MG63 (cell line): ENCODE measurements around the gene NIT1. TPM values are rescaled to one million over a fixed set of nuclear protein-coding genes. Genes with fewer than 3 reads are reported as not detected.
A peak's percentile ranks its signal among the peaks of the same experiment; 100 is the strongest.
"Not testable (repeated sequence)": the region's sequence is repeated elsewhere in the genome, so short reads cannot be mapped to it uniquely, and the experiment has no call there.

Experiments
- DNase-seq: peaks from one replicate; pipeline ENCODE4 v3.0.0-alpha.2; 2020
- H3K27me3 ChIP-seq: fragments of 250-450 bp; sonication (Bioruptor Pico); 2 replicates; pipeline ENCODE4 v1.5.1; 2020; ENCODE audit warnings: mild to moderate bottlenecking, moderate library complexity
- H3K36me3 ChIP-seq: fragments of 250-450 bp; sonication (Bioruptor Pico); 2 replicates; pipeline ENCODE4 v1.5.1; 2020; ENCODE audit warnings: mild to moderate bottlenecking, moderate library complexity
- H3K4me3 ChIP-seq: fragments of 250-450 bp; sonication (Bioruptor Pico); 2 replicates; pipeline ENCODE4 v1.5.1; 2020; ENCODE audit warnings: mild to moderate bottlenecking, moderate library complexity
- H3K9me3 ChIP-seq: fragments of 250-450 bp; sonication (Bioruptor Pico); 2 replicates; pipeline ENCODE4 v1.5.1; 2020; ENCODE audit warnings: mild to moderate bottlenecking, moderate library complexity
- total RNA-seq: library from RNA; depleted of rRNA; stranded (reverse); fragments of >200 nt; shearing (Covaris generic); gene quantifications from 2 replicates; pipeline ENCODE4 v1.2.3, GENCODE V29; 2014; ENCODE audit warnings: low replicate concordance

The NIT1 gene
- total RNA-seq, 1 experiment from 2014 or later = 14.1 TPM

DNA sequence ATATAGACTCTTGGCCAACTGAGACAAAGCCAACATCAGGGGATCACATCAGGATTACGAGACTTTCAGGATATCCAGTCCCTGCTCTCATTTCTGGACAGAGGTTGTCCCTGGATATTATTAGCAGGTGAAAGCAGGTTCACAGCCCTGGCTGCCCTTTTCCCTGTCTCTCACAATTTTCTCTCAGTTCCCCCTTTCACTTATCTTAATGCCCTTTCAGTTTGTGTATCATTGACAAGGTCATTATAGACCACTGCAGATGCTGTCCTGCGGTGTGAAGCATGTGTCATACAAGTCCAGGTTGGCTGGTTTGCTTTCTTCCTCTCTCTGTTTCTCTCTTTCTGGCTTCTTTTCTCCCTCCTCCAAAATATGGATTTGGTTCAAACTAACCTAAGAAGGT lies 21.9 kb upstream of the NIT1 start:
- H3K4me3 ChIP-seq = no peak overlapping the region

DNA sequence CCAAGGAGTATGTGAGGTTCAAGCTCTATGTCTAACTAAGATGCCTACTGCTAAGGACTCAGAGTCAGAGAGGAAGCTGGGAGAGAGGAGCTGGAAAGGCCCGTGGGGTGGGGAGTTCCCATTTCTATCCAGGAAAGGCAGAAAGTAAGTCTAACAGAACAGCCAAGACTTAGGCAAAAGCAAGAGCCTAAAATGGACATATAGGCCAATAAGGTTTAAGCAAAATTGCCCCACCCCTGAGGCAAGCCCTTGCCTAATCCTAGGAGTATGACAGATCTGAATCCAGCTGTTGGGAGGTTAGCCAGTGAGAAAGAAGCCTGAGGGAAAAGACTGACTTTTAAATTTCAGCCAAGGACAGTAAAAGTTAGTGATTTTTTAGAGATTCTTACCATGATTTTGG lies 21.4 kb upstream of the NIT1 start:
- no peaks in the 10 kb centered on the region for H3K27me3 ChIP-seq
- H3K36me3 ChIP-seq = peaks cover 26% of the 10 kb centered on the region
- DNase-seq = peak; percentile 56
- H3K9me3 ChIP-seq = no peaks in the 10 kb centered on the region
- H3K4me3 ChIP-seq = no peak overlapping the region

More for the DNA sequence above, 21.9 kb upstream of the NIT1 start:
- Histone ChIP-seq H3K9me3 (no peaks in the 10 kb centered on the region), H3K27me3 (no peaks in the 10 kb centered on the region), H3K36me3 (peaks cover 22% of the 10 kb centered on the region)
- DNase-seq = no peak

DNA sequence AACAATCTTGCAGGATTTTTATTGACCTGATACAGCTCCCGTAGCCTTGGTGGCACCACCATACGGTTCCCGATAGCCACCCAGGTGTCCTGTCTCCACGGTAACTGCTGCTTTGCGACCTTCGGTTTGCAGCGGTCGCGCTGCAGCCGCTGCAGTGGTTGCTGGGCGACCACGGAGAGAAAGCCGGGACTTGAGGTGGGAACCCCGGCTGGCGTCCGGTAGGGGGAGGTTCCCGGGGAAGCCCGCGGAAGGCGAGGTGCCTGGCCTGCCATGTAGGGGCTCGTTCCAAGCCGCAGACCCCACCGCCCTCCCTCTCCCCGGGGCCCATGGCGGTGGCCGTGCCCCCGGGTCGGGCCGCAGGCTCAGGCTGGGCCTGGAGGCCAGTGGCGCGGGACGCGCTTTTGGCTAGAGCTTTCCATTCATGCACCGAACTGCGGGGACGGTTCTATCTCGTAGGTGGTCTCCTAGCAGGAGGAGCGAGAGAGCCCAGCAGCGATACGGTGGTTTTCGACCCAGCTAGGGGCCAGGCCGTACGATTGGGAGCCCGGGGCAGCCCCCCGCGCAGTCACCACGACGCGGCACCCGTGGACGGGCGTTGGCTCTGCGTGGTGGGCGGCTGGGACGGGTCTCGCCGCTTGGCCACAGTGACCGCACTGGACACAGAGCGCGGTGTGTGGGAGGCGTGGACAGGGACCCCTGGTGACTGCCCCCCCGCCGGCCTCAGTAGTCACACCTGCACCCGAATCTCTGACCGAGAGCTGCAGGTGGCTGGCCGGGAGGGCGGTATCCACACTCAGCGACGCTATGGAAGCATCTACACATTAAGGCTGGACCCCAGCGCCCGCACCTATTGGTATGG lies 19.5 kb upstream of the NIT1 start, which contains the start of gene KLHDC9:
Gene KLHDC9 (plus strand): TSS at position 152 of the 859 bp plus-strand sequence. CDS start 175 bp downstream, at position 327.
- H3K9me3 ChIP-seq = no peaks in the 10 kb centered on the region
- H3K4me3 ChIP-seq = no peak within 1 kb of the TSS
- peaks cover 37% of the 10 kb centered on the region for H3K36me3 ChIP-seq
- DNase-seq = no peak
- H3K27me3 ChIP-seq = no peaks in the 10 kb centered on the region

- Histone ChIP-seq H3K36me3 (peaks cover 42% of the 10 kb centered on the region), H3K4me3 (no peak overlapping the region), H3K27me3 (no peaks in the 10 kb centered on the region), H3K9me3 (no peaks in the 10 kb centered on the region)
- DNase-seq = no peak
These were observed 18.7 kb upstream of the NIT1 start for GRCh38 chr1:161099090-161099802.

DNA sequence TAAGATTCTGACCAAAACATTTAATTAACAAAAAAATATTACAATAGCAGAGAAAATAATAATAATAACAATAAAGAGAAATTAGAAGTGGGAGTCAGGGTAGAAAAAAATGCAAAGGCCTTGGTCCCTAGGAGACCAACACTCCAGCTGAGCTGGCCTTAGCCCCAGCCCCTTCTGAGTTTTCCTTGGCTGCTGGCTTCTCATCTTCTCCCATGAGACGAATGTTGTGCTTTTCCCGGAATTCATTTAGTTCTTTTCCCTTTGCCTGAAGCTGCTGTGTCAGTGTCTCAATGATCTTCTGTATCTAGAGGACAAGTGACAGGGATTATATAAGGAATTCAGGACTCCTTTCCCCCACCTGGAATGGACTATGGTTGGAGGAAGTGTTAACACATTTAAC lies 17.3 kb upstream of the NIT1 start:
- H3K36me3 ChIP-seq = peaks cover 46% of the 10 kb centered on the region
- no peaks in the 10 kb centered on the region for H3K9me3 ChIP-seq
- H3K27me3 ChIP-seq = no peaks in the 10 kb centered on the region
- H3K4me3 ChIP-seq = no peak overlapping the region
- DNase-seq = no peak

DNA sequence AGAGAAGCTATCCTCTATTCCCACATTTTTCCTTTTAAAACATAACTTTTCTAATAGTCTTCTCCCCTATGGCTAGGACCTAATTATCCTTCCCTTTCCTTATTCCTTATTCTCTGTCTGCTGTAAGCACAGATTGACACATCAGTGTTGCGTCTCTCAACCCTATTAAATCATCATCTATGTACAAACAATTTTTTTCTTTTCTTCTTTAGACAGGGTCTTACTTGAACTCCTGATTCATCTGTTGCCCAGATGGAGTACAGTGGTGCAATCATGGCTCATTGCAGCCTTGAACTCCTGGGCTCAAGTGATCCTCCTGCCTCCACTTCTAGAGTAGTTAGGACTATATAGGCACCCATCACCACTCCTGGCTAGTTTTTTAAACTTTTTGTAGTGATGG lies 11.5 kb upstream of the NIT1 start:
- Histone ChIP-seq H3K36me3 (peaks cover 63% of the 10 kb centered on the region), H3K9me3 (no peaks in the 10 kb centered on the region), H3K27me3 (no peaks in the 10 kb centered on the region), H3K4me3 (no peak overlapping the region)
- DNase-seq = no peak

GRCh38 chr1:161111117-161111516 lies 6.8 kb upstream of the NIT1 start:
- H3K36me3 ChIP-seq = peaks cover 73% of the 10 kb centered on the region
- no peaks in the 10 kb centered on the region for H3K9me3 ChIP-seq
- H3K27me3 ChIP-seq = no peaks in the 10 kb centered on the region
- no peak for DNase-seq
- no peak overlapping the region for H3K4me3 ChIP-seq

GRCh38 chr1:161111527-161111926 lies 6.4 kb upstream of the NIT1 start:
- DNase-seq = no peak
- H3K9me3 ChIP-seq = no peaks in the 10 kb centered on the region
- no peaks in the 10 kb centered on the region for H3K27me3 ChIP-seq
- H3K36me3 ChIP-seq = peaks cover 74% of the 10 kb centered on the region
- H3K4me3 ChIP-seq = no peak overlapping the region

DNA sequence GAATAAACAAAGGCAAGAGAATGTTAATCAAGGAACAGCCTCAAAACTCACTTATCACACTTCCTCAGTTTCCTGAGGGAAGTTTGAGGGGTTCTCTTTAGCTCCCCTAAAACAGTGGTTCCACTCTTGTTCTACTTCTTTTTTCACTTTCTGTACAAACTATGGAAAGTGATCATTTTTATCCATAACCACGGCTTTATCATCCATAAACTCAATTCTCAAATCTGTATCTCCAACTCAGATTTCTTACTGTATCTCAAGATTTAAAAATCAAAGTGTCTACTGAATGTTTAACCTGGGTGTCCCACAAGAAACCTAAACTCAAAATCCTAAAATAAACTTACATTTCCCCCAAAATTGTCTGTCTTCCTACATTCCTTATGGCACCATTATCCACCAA lies 4.0 kb upstream of the NIT1 start:
- Histone ChIP-seq H3K9me3 (no peaks in the 10 kb centered on the region), H3K36me3 (peaks cover 69% of the 10 kb centered on the region), H3K4me3 (no peak overlapping the region), H3K27me3 (no peaks in the 10 kb centered on the region)
- DNase-seq = no peak

GRCh38 chr1:161114556-161114955 lies 3.3 kb upstream of the NIT1 start:
- Histone ChIP-seq H3K27me3 (no peaks in the 10 kb centered on the region), H3K9me3 (no peaks in the 10 kb centered on the region), H3K4me3 (no peak overlapping the region), H3K36me3 (peaks cover 69% of the 10 kb centered on the region)
- DNase-seq = no peak

DNA sequence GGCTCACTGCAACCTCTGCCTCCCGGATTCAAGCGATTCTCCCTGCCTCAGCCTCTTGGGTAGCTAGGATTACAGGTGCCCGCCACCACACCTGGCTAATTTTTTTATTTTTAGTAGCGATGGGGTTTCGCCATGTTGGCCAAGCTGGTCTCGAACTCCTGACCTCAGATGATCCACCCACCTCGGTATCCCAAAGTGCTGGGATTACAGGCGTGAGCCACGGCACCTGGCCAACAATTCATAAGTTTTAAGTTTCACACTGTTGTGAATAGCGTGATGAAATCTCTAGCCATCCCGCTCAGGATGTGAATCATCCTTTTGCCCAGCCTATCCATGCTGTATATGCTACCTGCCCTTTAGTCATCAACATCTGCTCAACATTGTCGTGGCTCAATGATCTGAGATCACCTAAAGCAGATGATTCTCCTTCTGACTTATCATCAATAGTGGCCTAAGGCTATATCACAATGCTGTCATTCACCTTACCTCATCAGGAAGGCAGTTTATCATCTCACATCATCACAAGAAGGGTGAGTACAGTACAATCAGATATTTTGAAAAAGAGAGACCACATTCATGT lies 2.7 kb upstream of the NIT1 start:
- Histone ChIP-seq H3K27me3 (no peaks in the 10 kb centered on the region), H3K9me3 (no peaks in the 10 kb centered on the region), H3K4me3 (no peak overlapping the region), H3K36me3 (peaks cover 69% of the 10 kb centered on the region)
- peak; percentile 83 for DNase-seq

DNA sequence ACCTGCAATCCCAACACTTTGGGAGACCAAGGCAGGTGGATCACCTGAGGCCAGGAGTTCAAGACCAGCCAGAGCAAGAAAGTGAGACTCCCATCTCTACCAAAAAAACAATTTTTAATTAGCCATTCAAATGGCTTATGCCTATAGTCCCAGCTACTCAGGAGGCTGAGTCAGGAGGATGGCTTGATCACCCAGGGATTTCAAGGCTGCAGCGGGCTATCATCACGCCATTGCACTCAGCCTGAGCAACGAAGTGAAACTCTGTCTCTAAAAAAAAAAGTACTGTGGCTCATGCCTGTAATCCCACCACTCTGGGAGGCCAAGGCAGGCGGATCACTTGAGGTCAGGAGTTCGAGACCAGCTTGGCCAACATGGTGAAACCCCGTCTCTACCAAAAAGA lies 1.9 kb upstream of the NIT1 start:
- H3K36me3 ChIP-seq = peaks cover 72% of the 10 kb centered on the region
- not testable (repeated sequence) for H3K4me3 ChIP-seq, H3K9me3 ChIP-seq, H3K27me3 ChIP-seq, DNase-seq

GRCh38 chr1:161119092-161119903 lies 1.4 kb downstream of the NIT1 start:
- no peaks in the 10 kb centered on the region for H3K27me3 ChIP-seq
- DNase-seq = peak; percentile 49
- H3K9me3 ChIP-seq = no peaks in the 10 kb centered on the region
- peaks cover 77% of the 10 kb centered on the region for H3K36me3 ChIP-seq
- peak overlapping the region; percentile 99 for H3K4me3 ChIP-seq

DNA sequence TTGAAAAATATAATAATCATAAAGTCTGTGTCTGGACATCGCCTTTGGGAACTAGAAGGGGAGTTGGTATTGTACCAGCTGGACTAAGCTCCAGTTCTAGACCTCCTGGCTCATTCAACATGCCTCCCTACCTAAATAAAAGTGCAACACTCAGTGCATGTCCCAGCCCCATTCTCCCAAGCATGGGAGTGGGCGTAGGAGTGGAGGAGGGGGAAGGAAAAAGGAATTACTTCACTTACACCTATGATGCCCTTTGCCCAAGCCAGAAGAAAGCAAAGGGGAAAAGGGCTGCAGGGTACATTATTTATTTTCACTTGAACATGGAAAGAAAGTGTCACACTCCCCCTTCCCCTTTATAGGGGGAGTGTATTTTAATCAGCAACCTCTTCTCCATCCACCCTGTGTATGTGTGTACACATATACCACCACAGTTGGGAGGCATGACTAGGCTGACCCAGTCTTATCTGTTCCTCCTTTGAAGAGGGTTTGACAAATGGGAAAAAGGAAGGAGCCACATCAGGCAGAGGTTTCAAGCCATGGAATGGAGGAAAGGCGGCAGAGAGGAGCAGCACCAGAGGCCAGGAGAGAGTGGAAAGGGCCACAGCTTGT lies 3.2 kb downstream of the NIT1 start:
- Histone ChIP-seq H3K36me3 (peaks cover 78% of the 10 kb centered on the region), H3K4me3 (no peak overlapping the region), H3K27me3 (no peaks in the 10 kb centered on the region), H3K9me3 (no peaks in the 10 kb centered on the region)
- DNase-seq = no peak

DNA sequence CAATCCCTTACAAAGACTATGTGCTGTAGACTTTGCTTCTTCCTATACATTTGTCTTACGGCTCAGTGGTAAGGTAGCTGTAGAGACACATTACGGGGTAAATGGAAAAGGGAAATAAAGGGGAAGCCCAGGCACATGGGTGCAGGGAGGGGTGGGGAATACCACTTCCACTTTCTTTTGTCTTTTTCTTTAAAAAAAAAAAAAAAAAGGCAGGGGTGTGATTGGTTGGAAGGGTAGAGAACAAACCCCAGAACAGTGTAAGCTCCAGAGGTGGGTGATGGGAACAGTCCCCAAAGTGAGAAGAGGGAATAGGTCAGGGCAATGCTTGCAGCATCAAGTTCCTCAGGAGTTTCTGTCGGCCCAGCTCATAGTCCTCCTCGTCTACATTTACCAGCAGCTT lies 3.9 kb downstream of the NIT1 start:
- Histone ChIP-seq H3K9me3 (no peaks in the 10 kb centered on the region), H3K36me3 (peaks cover 78% of the 10 kb centered on the region), H3K4me3 (no peak overlapping the region), H3K27me3 (no peaks in the 10 kb centered on the region)
- DNase-seq = no peak

DNA sequence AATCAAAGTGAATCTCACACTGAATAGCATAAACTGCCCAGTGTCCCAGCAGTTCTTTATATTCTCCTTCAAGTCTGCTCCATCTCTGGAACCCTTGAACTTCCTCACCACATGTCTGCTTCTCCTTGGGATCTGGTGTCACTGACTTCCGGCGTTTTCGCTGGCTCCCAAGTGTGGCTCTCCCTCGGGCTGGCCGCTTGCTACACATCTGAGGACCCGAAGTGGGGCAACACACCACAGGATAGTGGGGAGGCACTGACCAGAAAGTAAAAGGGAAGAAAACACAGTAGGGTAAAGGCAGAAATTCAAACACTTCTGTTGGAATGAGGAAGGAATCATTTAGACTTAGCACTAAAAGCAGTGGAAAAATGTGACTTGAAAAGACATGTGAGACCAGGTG lies 5.1 kb downstream of the NIT1 start:
- Histone ChIP-seq H3K9me3 (no peaks in the 10 kb centered on the region), H3K27me3 (no peaks in the 10 kb centered on the region), H3K4me3 (no peak overlapping the region), H3K36me3 (peaks cover 82% of the 10 kb centered on the region)
- DNase-seq = no peak
